Forelimb muscle (tissue), 1 donor: Measurements from ENCODE around the gene PITPNM1. TPM values are rescaled to one million over a fixed set of nuclear protein-coding genes. Genes with fewer than 3 reads are reported as not detected.
"Not testable (repeated sequence)": the region's sequence is repeated elsewhere in the genome, so short reads cannot be mapped to it uniquely, and the experiment has no call there.

Experiments
- DNase-seq: peaks from one replicate; pipeline ENCODE4 v3.0.0-alpha.2; 2013; ENCODE audit warnings: low read depth
- polyA plus RNA-seq: library from polyadenylated mRNA; unstranded; fragments of 120-200 nt; gene quantifications from one replicate; pipeline ENCODE4 v1.2.1, GENCODE V29; 2013; ENCODE audit not compliant: insufficient read length

The PITPNM1 gene
- polyA plus RNA-seq, 1 donor: 6.3 TPM

- DNase-seq: no peak
Observed at GRCh38 chr11:67523556-67524479, 18.7 kb upstream of the PITPNM1 start.

GRCh38 chr11:67522844-67523555, 17.8 kb upstream of the PITPNM1 start, which contains the start of gene CABP2:
CABP2 (minus strand) TSS chr11:67523446; CDS start chr11:67523326, 120 bp downstream.
- no peak for DNase-seq

GRCh38 chr11:67522338-67522737, 17.2 kb upstream of the PITPNM1 start:
- no peak for DNase-seq

- DNase-seq: no peak
Observed at GRCh38 chr11:67521924-67522323, 16.8 kb upstream of the PITPNM1 start.

DNA sequence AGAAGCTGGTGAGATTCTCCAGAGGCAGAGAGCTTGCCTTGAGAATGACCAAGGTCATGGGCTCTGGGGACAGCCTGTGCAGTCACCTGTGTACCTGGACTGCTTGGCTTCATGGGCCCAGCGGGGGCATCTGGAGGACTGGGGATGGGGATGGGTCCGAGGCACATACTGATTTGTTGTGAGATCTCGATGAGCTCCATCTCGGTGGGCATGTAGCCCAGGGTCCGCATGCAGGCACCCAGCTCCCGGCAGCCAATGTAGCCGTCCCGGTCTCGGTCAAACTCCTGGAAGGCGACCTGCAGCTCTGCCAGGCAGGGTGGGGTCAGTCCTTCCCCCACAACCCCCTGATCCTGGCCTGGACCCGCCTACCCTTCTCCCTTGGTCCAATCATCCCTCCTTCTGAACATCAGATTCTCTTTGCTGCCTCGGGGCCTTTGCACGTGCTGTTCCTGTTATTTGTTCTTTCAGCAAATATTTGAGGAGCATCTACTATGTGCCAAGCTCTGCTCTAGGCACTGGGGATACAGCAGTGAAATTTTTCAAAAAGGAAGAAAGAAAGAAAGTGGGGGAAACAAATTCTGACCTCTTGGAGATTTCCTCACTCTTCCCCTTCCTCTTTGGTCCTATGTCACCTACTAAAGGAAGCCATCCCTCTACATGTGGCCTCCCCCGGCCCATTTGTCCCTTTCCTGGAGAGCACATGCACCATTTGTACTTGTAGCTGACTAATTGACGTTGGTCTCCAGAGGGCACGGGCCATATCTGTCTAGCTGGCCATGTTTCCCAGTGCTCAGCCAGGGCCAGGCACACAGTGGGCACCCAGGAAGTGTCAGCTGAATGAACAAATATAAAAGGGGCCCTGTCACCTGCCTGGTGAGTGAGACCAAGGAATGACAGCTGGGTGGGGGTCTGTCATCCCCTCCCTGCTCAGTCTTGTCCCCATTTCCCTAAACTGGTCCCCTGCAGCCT, 16.0 kb upstream of the PITPNM1 start:
- no peak for DNase-seq

GRCh38 chr11:67519726-67520125, 14.6 kb upstream of the PITPNM1 start:
- no peak for DNase-seq

- no peak for DNase-seq
Observed at GRCh38 chr11:67517784-67518552, 12.8 kb upstream of the PITPNM1 start.

DNA sequence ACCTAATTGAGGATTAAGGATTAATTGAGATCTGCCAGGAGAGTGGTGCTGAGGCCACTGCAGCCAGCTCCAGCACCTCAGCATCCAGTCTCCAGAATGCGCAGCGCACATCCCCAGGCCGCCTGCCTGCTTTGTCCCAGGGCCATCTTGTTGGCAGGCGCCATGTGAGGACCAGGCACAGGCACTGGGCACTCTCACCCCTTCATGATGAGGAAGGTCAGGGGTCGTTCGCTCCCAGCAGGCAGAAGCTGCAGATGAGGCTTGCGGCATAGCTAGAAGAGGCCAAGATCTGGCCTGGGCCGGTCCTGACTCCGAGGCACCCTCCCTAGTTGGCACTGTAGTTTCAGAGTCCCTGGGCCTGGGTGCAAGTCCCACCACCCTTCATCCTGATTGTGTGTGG, 11.6 kb upstream of the PITPNM1 start:
- DNase-seq: no peak

DNA sequence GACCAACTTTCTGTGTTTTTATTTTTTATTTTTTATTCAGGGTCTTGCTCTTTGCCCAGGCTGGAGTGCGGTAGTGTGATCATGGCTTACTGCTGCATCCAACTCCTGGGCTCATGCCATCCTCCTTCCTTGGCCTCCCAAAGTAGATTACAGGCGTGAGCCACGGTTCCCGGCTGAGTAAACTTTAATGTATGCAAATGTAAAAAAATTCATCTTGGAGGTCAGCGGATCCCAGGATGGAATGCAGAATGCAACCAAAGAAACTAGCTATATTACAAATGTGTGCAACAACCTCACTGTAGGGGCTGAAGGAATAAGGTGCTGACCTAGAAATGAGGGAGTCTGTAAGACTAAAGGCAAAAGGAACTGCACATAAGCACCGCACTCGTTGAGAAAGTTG, 9.0 kb upstream of the PITPNM1 start:
- no peak for DNase-seq

- DNase-seq: not testable (repeated sequence)
Observed at GRCh38 chr11:67511558-67511957, 6.4 kb upstream of the PITPNM1 start.

- DNase-seq: no peak
Observed at GRCh38 chr11:67510023-67510345, 4.8 kb upstream of the PITPNM1 start.

GRCh38 chr11:67508486-67509121, 3.4 kb upstream of the PITPNM1 start:
- DNase-seq: peak; percentile 72

DNA sequence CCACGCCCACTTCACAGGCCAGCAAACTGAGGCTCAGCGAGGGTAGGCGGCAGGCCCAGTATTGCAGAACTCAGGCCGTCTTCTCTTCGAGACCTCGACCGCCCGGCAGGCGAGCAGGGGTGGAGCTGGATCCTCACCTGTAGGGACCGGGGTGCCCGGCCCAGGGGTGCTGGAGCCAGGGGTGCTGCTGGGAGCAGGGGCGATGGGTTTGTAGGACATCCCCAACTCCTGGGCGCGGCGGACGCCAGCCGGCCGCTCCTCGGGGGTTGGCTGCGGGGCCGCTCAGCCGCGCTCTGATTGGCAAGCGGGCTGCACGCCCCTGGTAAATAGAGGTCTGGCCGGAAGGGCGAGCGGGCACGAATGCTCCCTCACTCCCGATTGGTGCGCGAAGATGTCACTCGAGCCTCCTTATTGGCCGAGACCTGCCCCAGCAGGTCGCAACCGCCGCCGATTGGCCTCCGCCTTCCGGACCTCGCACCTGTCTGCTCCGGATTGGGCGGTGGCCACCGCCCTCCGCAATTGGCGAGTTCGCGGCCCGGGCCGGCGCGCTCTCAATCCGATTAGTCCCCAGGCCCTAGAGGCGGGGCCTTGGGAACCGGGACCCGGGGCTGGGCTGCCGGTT, 2.8 kb upstream of the PITPNM1 start, which contains the start of gene CDK2AP2:
CDK2AP2 (minus strand) TSS at position 299 of the 622 bp plus-strand sequence; CDS start at position 219, 80 bp downstream.
- peak; percentile 90 for DNase-seq

DNA sequence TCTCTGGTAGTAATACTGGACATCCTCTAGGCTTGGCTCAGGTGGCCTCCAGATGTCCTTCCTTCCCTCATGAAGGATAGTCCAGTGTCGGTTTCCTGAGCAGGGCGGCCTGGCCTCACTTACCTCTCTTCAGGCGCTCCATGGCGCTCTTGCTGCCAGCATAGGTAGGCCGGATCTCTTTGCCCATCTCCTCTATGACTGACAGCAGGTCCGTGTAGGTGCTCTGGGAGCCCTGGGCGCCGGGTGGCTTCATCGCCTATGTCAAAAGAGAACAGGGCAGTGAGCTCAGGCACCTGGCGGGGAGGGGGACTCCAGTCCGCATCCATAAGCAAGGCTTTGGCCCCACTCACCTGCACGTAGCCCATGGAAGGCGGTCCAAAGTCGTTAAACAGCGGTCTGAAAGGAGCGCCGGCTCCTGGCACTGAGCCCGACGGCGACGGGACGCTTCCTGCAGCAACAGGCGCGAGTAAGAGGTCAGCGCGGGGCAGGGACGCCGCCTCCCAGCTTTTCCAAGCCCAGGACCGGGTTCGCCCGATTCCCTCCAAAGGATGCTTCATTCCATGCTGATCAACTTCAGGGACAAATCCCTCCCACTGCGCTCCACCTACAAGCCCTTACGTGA, 2.2 kb upstream of the PITPNM1 start:
- DNase-seq: no peak

GRCh38 chr11:67506426-67507051, 1.4 kb upstream of the PITPNM1 start:
- DNase-seq: no peak

DNA sequence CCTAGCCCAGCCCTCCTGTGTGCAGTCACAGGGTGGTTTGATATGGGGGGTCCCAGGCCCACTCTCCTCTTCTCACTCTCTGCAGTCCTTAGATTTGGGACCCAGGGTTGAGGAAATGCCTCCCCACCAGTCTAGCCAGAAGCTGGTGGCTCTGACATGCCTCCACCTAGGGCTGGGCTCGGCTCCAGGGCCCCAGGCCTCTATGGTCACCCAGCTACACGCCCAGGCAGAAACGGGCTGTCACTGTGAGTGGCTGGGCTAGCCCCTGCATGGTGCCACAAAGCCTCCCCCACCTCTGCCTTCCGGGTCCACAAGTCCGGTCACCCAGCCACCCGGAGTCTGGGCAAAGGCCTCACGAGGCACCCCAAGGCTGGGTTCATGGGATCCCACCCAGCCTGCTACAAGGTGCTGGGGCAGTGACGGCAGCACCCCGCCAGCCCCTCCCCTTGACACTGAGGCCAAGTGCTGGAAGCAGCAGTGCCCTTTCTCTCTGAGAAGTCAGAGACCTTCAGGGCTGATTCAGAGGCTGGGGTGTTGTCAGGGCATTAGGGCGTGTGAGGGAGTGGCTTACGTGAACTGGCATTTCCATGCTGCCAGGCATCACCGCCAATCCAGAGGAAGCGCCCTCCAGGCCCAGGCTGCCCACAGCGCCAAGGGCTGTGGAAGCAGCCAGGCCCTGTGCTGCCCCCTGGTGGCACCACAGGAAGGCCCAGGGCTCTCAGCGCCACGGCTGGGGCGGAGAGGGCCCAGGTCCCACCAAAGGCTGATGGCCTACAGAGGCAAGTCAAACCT, 638 bp upstream of the PITPNM1 start:
- DNase-seq: peak; percentile 44

- no peak for DNase-seq
Observed at GRCh38 chr11:67504005-67504949, 886 bp downstream of the PITPNM1 start.
